ENCODE results near the gene HYAL1.

Gene HYAL1

DNA sequence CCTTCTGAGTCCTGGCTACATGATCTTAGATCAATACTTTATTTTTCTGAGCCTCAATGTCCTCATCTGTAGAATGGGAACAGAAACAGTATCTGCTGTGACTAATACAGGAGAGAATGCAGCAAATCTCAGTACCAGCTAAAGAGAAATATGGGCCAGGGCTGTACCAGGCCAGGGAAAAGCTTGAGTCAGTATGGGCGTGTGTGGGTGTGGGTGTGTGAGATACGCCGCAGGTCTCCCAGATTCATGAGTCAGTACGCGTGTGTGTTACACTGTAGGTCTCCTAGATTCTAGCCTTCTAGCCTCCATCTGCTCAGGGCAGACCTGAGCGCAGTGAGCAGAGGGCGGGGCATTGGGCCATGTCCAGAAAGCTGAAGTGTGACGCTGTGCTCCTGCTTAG lies 52.2 kb downstream of the HYAL1 start:
- Histone ChIP-seq H3K4me1 (ENCODE audit: control insufficient read depth, low read depth, low read length) (peaks cover 8% of the 10 kb centered on the region), H3K9ac (ENCODE audit: low read length) (no peak overlapping the region), H3K36me3 (ENCODE audit: control insufficient read depth, insufficient read depth, low read length) (peaks cover 8% of the 10 kb centered on the region), H2BK15ac (replicated peaks; ENCODE audit: low read depth) (no peak overlapping the region), H2AK5ac (ENCODE audit: low read length) (no peak overlapping the region), H2BK120ac (ENCODE audit: low read depth, low read length) (no peak overlapping the region), H3K79me2 (ENCODE audit: control insufficient read depth, insufficient read depth, low read length) (peaks cover 43% of the 10 kb centered on the region), H3K18ac (ENCODE audit: low read length) (no peak overlapping the region), H4K8ac (ENCODE audit: low read depth, low read length) (no peak overlapping the region), H3K23ac (ENCODE audit: low read length) (no peak overlapping the region), H4K5ac (ENCODE audit: low read length) (no peak overlapping the region), H3K27me3 (ENCODE audit: insufficient read depth, low read length, poor library complexity) (no peaks in the 10 kb centered on the region), H2BK5ac (ENCODE audit: low read length) (no peak overlapping the region), H3K79me1 (ENCODE audit: low read length) (peaks cover 40% of the 10 kb centered on the region), H3K4me2 (ENCODE audit: low read length) (no peak overlapping the region), H3K56ac (ENCODE audit: low read length) (no peak overlapping the region), H3K4ac (ENCODE audit: low read depth, low read length) (no peak overlapping the region), H3K4me3 (ENCODE audit: low read length) (no peak overlapping the region), H3K27ac (ENCODE audit: low read depth, low read length) (no peak overlapping the region)
- no peak for DNase-seq
- no CpG with 5 or more reads among the region's 8 CpGs for WGBS (ENCODE audit: extremely low coverage, insufficient coverage, low lambda C conversion rate)

DNA sequence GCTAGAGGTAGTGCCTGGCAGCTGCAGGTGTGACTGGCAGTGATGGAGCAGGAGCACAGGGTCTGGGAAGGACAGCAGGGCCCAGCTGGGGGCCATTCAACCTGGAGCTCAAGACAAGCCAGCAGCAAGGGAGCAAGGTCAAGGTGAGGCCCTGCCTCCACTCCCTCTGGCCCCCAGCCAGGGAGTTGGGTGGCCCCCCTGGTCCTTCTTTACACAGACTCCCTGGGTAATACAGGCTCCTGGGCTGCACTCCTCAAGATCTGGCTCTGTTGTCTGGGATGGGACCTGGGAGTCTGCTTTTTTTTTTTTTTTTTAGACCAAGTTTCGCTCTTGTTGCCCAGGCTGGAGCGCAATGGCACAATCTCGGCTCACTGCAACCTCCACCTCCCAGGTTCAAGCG lies 52.9 kb downstream of the HYAL1 start:
- H3K4me2 ChIP-seq (ENCODE audit: low read length): no peak overlapping the region
- H3K36me3 ChIP-seq (ENCODE audit: control insufficient read depth, insufficient read depth, low read length): peaks cover 7% of the 10 kb centered on the region
- H4K8ac ChIP-seq (ENCODE audit: low read depth, low read length): no peak overlapping the region
- no peak overlapping the region for H2BK5ac ChIP-seq (ENCODE audit: low read length)
- no peak overlapping the region for H3K4ac ChIP-seq (ENCODE audit: low read depth, low read length)
- H3K79me1 ChIP-seq (ENCODE audit: low read length): peaks cover 40% of the 10 kb centered on the region
- no peaks in the 10 kb centered on the region for H3K27me3 ChIP-seq (ENCODE audit: insufficient read depth, low read length, poor library complexity)
- peaks cover 43% of the 10 kb centered on the region for H3K79me2 ChIP-seq (ENCODE audit: control insufficient read depth, insufficient read depth, low read length)
- H2BK15ac ChIP-seq (replicated peaks; ENCODE audit: low read depth): no peak overlapping the region
- H3K4me1 ChIP-seq (ENCODE audit: control insufficient read depth, low read depth, low read length): peaks cover 11% of the 10 kb centered on the region
- H3K56ac ChIP-seq (ENCODE audit: low read length): no peak overlapping the region
- WGBS (ENCODE audit: extremely low coverage, insufficient coverage, low lambda C conversion rate): no CpG with 5 or more reads among the region's 4 CpGs
- no peak overlapping the region for H3K23ac ChIP-seq (ENCODE audit: low read length)
- H2BK120ac ChIP-seq (ENCODE audit: low read depth, low read length): no peak overlapping the region
- H4K5ac ChIP-seq (ENCODE audit: low read length): no peak overlapping the region
- H2AK5ac ChIP-seq (ENCODE audit: low read length): no peak overlapping the region
- H3K4me3 ChIP-seq (ENCODE audit: low read length): no peak overlapping the region
- H3K18ac ChIP-seq (ENCODE audit: low read length): no peak overlapping the region
- H3K9ac ChIP-seq (ENCODE audit: low read length): no peak overlapping the region
- no peak for DNase-seq
- H3K27ac ChIP-seq (ENCODE audit: low read depth, low read length): no peak overlapping the region

Data from mesendoderm (in vitro differentiated cells).